ENCODE measurements around the gene PDAP1.

DNA sequence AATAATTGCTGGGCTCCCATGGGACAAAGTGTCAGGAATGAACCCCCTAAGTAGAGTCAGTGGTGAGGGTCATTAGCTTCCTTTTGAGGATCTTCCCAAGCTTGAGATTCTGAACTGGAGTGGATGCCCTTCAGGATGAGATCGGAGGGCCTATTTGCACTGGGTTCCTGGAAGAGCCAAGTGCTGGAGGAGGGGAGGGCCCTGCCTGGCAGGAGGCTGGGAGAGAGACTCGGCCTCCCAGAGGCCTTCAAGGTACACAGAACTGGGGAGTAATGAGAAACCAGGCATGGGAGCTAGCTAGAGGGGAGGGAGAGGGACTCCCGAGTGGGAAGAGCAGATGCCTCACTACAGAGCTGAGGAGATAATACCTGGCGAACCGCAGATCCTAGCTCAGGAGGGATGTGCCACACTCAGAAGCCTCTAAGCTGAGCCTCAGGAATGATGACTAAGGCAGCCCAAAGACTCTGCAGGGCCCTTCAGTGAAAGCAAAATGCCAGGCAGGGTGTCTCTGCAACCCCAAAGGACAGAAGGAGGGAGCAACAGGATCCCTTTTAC lies 9.4 kb downstream of the PDAP1 start:
- no peak for TF ChIP-seq POLR2A (IDR thresholded peaks at IDR 0.05)
- TF ChIP-seq, protein P1, sequence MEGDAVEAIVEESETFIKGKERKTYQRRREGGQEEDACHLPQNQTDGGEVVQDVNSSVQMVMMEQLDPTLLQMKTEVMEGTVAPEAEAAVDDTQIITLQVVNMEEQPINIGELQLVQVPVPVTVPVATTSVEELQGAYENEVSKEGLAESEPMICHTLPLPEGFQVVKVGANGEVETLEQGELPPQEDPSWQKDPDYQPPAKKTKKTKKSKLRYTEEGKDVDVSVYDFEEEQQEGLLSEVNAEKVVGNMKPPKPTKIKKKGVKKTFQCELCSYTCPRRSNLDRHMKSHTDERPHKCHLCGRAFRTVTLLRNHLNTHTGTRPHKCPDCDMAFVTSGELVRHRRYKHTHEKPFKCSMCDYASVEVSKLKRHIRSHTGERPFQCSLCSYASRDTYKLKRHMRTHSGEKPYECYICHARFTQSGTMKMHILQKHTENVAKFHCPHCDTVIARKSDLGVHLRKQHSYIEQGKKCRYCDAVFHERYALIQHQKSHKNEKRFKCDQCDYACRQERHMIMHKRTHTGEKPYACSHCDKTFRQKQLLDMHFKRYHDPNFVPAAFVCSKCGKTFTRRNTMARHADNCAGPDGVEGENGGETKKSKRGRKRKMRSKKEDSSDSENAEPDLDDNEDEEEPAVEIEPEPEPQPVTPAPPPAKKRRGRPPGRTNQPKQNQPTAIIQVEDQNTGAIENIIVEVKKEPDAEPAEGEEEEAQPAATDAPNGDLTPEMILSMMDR (IDR thresholded peaks at IDR 0.05), result no peak

Measured in tibial nerve (tissue), 3 donors.